GM12878 (cell line): ENCODE data around the gene TTLL1. TPM values are rescaled to one million over a fixed set of nuclear protein-coding genes. Genes with fewer than 3 reads are reported as not detected.
"Not testable (repeated sequence)": the region's sequence is repeated elsewhere in the genome, so short reads cannot be mapped to it uniquely, and the experiment has no call there.

Experiments
- ATAC-seq: fragments of 200-7000 bp; cut with Tn5 transposase; 3 replicates; pipeline ENCODE4 v1.9.1; 2020; ENCODE audit warnings: mild to moderate bottlenecking, moderate library complexity
- BruUV-seq: library from RNA; stranded (reverse); fragments of 400-500 nt; replicated peaks from 2 replicates; lab custom pipeline; 2021; lab: Mats Ljungman, UMichigan
- CTCF ChIA-PET: fragments of 300-600 bp; sonication (Branson Sonifier 250); formaldehyde crosslinking; extraction: SDS; loops from one replicate; lab custom pipeline; 2021; ENCODE audit warnings: inconsistent platforms; lab: Yijun Ruan, JAX
- POLR2A ChIA-PET: fragments of 350-600 bp; formaldehyde crosslinking; extraction: SDS; loops from one replicate; lab custom pipeline; 2021; ENCODE audit warnings: inconsistent platforms; lab: Charles Lee
- RAD21 ChIA-PET: fragments of 300-600 bp; sonication (Branson Sonifier 250); formaldehyde crosslinking; loops from one replicate; lab custom pipeline; 2023; ENCODE audit warnings: antibody characterized with exemption; ENCODE audit not compliant: unreplicated experiment; lab: Charles Lee
- SMC1A ChIA-PET: fragments of 300-600 bp; sonication (Branson Sonifier 250); formaldehyde crosslinking; loops from one replicate; lab custom pipeline; 2023; ENCODE audit not compliant: unreplicated experiment, uncharacterized antibody; lab: Charles Lee
- DNase-seq: peaks from one replicate; pipeline ENCODE4 v3.0.0-alpha.2; 2011; ENCODE audit warnings: low read depth, low spot score
- FAIRE-seq: peaks from 3 replicates; lab custom pipeline; 2011; peaks lifted over from hg19 to GRCh38; lab: Jason Lieb, UNC
- H2AFZ ChIP-seq: 2 replicates; pipeline ENCODE4 v1.6.0; 2011; ENCODE audit warnings: low read depth, low read length, control low read depth; ENCODE audit not compliant: control insufficient read depth
- H3K27ac ChIP-seq: 2 replicates; pipeline ENCODE4 v1.5.1; 2011; ENCODE audit warnings: control low read depth; ENCODE audit not compliant: control insufficient read depth, insufficient read depth
- H3K27me3 ChIP-seq, 2 experiments: replicated peaks in 1 of 2; 2 replicates each; pipeline versions ENCODE4 v1.6.0 to v1.6.1; 2011; ENCODE audit warnings: low read length in 1 of 2; ENCODE audit not compliant: control insufficient read depth in 2 of 2, insufficient read depth in 2 of 2
- H3K36me3 ChIP-seq, 2 experiments: 2 replicates each; pipeline ENCODE4 v1.5.1; 2011; ENCODE audit warnings: low read length in 1 of 2; ENCODE audit not compliant: control insufficient read depth in 2 of 2, insufficient read depth in 2 of 2
- H3K4me1 ChIP-seq: 2 replicates; pipeline ENCODE4 v1.6.1; 2011; ENCODE audit warnings: mild to moderate bottlenecking, low read length, moderate library complexity, mixed read lengths; ENCODE audit not compliant: control insufficient read depth, insufficient read depth
- H3K4me2 ChIP-seq: 2 replicates; pipeline ENCODE4 v1.6.0; 2011; ENCODE audit warnings: control low read depth; ENCODE audit not compliant: control insufficient read depth, insufficient read depth
- H3K4me3 ChIP-seq: fragments of 200-600 bp; sonication (generic); 2 replicates; pipeline ENCODE4 v1.5.1; 2016
- H3K79me2 ChIP-seq: 2 replicates; pipeline ENCODE4 v1.6.0; 2011; ENCODE audit warnings: low read length; ENCODE audit not compliant: control insufficient read depth, insufficient read depth
- H3K9ac ChIP-seq: 2 replicates; pipeline ENCODE4 v1.8.0; 2011; ENCODE audit warnings: low read length, control low read depth, mixed read lengths; ENCODE audit not compliant: control insufficient read depth, insufficient read depth
- H3K9me3 ChIP-seq: replicated peaks from 3 replicates; pipeline ENCODE4 v1.5.1; 2011; ENCODE audit warnings: mild to moderate bottlenecking, low read length; ENCODE audit not compliant: control insufficient read depth, insufficient read depth
- H4K20me1 ChIP-seq: 2 replicates; pipeline ENCODE4 v1.6.0; 2011; ENCODE audit not compliant: control insufficient read depth, insufficient read depth
- EP300 ChIP-seq, 2 experiments: fragments of 150-350 bp in 1 of 2; IDR thresholded peaks; 2 replicates each; pipeline ENCODE4 v1.6.1; 2011 to 2012; ENCODE audit warnings: low read depth in 2 of 2, low read length in 2 of 2, borderline replicate concordance in 1 of 2, improper control_type of control experiment in 1 of 2, inconsistent platforms in 1 of 2; ENCODE audit not compliant: control insufficient read depth in 1 of 2
- HDGF ChIP-seq: fragments of 450-650 bp; IDR thresholded peaks from 2 replicates; pipeline ENCODE4 v1.6.1; 2016; ENCODE audit warnings: antibody characterized with exemption
- WGBS: methylation state at CpG from one replicate; pipeline ENCODE4 v1.1.6; 2016; ENCODE audit warnings: low lambda C conversion rate; ENCODE audit not compliant: insufficient replicate concordance, insufficient coverage; ENCODE audit errors: missing lambda C conversion rate; 5-methylcytosine and 5-hydroxymethylcytosine counted together
- in situ Hi-C: fragments of 300-500 bp; cut with MboI; formaldehyde crosslinking; loops from 9 replicates; pipeline ENCODE4 v1.14.3; 2018; ENCODE audit warnings: mixed read lengths
- intact Hi-C: fragments of 100-400 bp; cut with micrococcal nuclease; formaldehyde crosslinking; loops from one replicate; pipeline ENCODE4 v1.14.2; 2022; ENCODE audit not compliant: unreplicated experiment
- polyA plus RNA-seq, 11 experiments: library from polyadenylated mRNA; depleted of rRNA in 4 of 11; unstranded in 6 of 11; stranded (reverse) in 5 of 11; fragments of >200 nt; fragmentation: Nextera tagmentation in 4 of 11; fragmentation: Illumina TruSeq in 1 of 11; extraction: Ambion mirVana in 4 of 11; extraction: Trizol in 1 of 11; gene quantifications; 1 replicate in 1 of 11; 2 replicates in 10 of 11; pipeline versions ENCODE4 v1.2.1 to v1.2.3, GENCODE V29; 2011 to 2016; ENCODE audit warnings: inconsistent platforms in 2 of 11, missing spikeins in 2 of 11, low read depth in 1 of 11
- total RNA-seq, 4 experiments: library from RNA; depleted of rRNA in 3 of 4; stranded (reverse); fragments of >200 nt in 3 of 4; fragmentation: Illumina TruSeq in 1 of 4; extraction: Trizol in 1 of 4; gene quantifications; 2 replicates each; pipeline versions ENCODE4 v1.2.1 to v1.2.3, GENCODE V29; 2013 to 2021

TTLL1 gene
- total and polyA plus RNA-seq, 10 of the 15 experiments (the other 5 are each of a cell fraction or from before 2014, with no cell fraction given): 0.39 to 4.8 (median 3.2) TPM

- Histone ChIP-seq H3K4me2 (no peak overlapping the region), H3K79me2 (no peaks in the 10 kb centered on the region), H2AFZ (no peak overlapping the region)
- 62% methylated on average over 8 of the region's 8 CpGs for WGBS
- no peak for TF ChIP-seq EP300 (IDR thresholded peaks at IDR 0.05; ENCODE audit: borderline replicate concordance in 1 of 2, control insufficient read depth in 1 of 2, low read depth in 2 of 2, low read length in 2 of 2)
- TF ChIP-seq HDGF: no peak
- TF ChIP-seq, all 136 proteins: peak for 0
- DNase-seq: no peak
- no peak overlapping the region for H3K9ac ChIP-seq
- H3K36me3 ChIP-seq: no peaks in the 10 kb centered on the region
- ATAC-seq: no peak
- FAIRE-seq: no peak
- POLR2A ChIA-PET: no interaction called here
- no peak overlapping the region for H3K27ac ChIP-seq
- BruUV-seq: no TSS peak
- H3K4me3 ChIP-seq: no peak overlapping the region
- H3K4me1 ChIP-seq: peaks cover 5% of the 10 kb centered on the region
- H3K9me3 ChIP-seq: no peaks in the 10 kb centered on the region
- CTCF ChIA-PET: no interaction called here
- intact Hi-C loops (no loop called here), in situ Hi-C loops (no loop called here)
- SMC1A ChIA-PET: no interaction called here
- RAD21 ChIA-PET: no interaction called here
- H4K20me1 ChIP-seq: no peaks in the 10 kb centered on the region
- peaks cover 0 to 2% of the 10 kb centered on the region in 2 experiments; a peak in 3 of 4 replicates for H3K27me3 ChIP-seq
These were observed 17.1 kb upstream of the TTLL1 start for GRCh38 chr22:43106302-43106701.

- SMC1A ChIA-PET, H4K20me1 ChIP-seq, H2AFZ ChIP-seq, POLR2A ChIA-PET, H3K27me3 ChIP-seq, H3K79me2 ChIP-seq, H3K4me3 ChIP-seq, ATAC-seq, H3K36me3 ChIP-seq, RAD21 ChIA-PET, intact Hi-C loops, BruUV-seq, H3K9me3 ChIP-seq, FAIRE-seq, H3K9ac ChIP-seq, H3K27ac ChIP-seq, H3K4me1 ChIP-seq, H3K4me2 ChIP-seq, DNase-seq, in situ Hi-C loops: not testable (repeated sequence)
- 100% methylated on average over 3 of the region's 3 CpGs for WGBS
- CTCF ChIA-PET: interaction anchor here (0.6 kb wide), 1 partner anchor 39 kb away, joined by 4 read pairs; no protein-coding TSS in a partner anchor
These were observed 15.8 kb upstream of the TTLL1 start for GRCh38 chr22:43104950-43105349.
